H9 (cell line): ENCODE measurements around the gene DLG1. TPM values are rescaled to one million over a fixed set of nuclear protein-coding genes. Genes with fewer than 3 reads are reported as not detected.

Experiments
- DNase-seq: peaks from one replicate; pipeline ENCODE4 v3.0.0-alpha.2; 2017
- H2AFZ ChIP-seq: one replicate; pipeline ENCODE4 v1.6.1; 2013; ENCODE audit warnings: mild to moderate bottlenecking, low read length, control low read depth, moderate library complexity
- H2AK5ac ChIP-seq: 2 replicates; pipeline ENCODE4 v1.6.1; 2013; ENCODE audit warnings: low read length, control low read depth, mixed read lengths; ENCODE audit not compliant: insufficient read length
- H2BK120ac ChIP-seq: one replicate; pipeline ENCODE4 v1.6.1; 2013; ENCODE audit warnings: low read depth, mild to moderate bottlenecking, low read length, control low read depth, inconsistent platforms; ENCODE audit not compliant: poor library complexity, severe bottlenecking
- H2BK12ac ChIP-seq: 2 replicates; pipeline ENCODE4 v1.6.1; 2013; ENCODE audit warnings: low read length, control low read depth, mixed read lengths, low read depth; ENCODE audit not compliant: insufficient read length
- H2BK15ac ChIP-seq: 2 replicates; pipeline ENCODE4 v1.6.1; 2013; ENCODE audit warnings: low read depth, low read length, control low read depth
- H2BK20ac ChIP-seq: one replicate; pipeline ENCODE4 v1.6.1; 2013; ENCODE audit warnings: low read depth, mild to moderate bottlenecking, low read length, control low read depth, inconsistent platforms; ENCODE audit not compliant: poor library complexity, severe bottlenecking
- H2BK5ac ChIP-seq: 2 replicates; pipeline ENCODE4 v1.6.1; 2013; ENCODE audit warnings: low read length, control low read depth, mixed read lengths; ENCODE audit not compliant: insufficient read length
- H3K14ac ChIP-seq: 2 replicates; pipeline ENCODE4 v1.6.1; 2013; ENCODE audit warnings: low read length, control low read depth; ENCODE audit not compliant: insufficient read depth
- H3K18ac ChIP-seq: 2 replicates; pipeline ENCODE4 v1.6.1; 2013; ENCODE audit warnings: low read depth, mild to moderate bottlenecking, mixed read lengths, low read length, control low read depth; ENCODE audit not compliant: insufficient read length
- H3K23ac ChIP-seq: 2 replicates; pipeline ENCODE4 v1.6.1; 2013; ENCODE audit warnings: low read length, control low read depth, mixed read lengths, low read depth; ENCODE audit not compliant: insufficient read length
- H3K23me2 ChIP-seq: 2 replicates; pipeline ENCODE4 v1.6.1; 2013; ENCODE audit warnings: low read depth, mild to moderate bottlenecking, mixed read lengths, low read length, control low read depth; ENCODE audit not compliant: insufficient read length, poor library complexity, severe bottlenecking
- H3K27ac ChIP-seq: 2 replicates; pipeline ENCODE4 v1.5.1; 2013; ENCODE audit warnings: low read length, control low read depth, mixed read lengths, low read depth; ENCODE audit not compliant: insufficient read length
- H3K27me3 ChIP-seq: 2 replicates; pipeline ENCODE4 v1.6.1; 2013; ENCODE audit warnings: low read length, control low read depth, inconsistent platforms; ENCODE audit not compliant: insufficient read depth
- H3K4ac ChIP-seq: 2 replicates; pipeline ENCODE4 v1.6.1; 2013; ENCODE audit warnings: low read depth, mild to moderate bottlenecking, control low read depth, inconsistent platforms, low read length, moderate library complexity
- H3K4me1 ChIP-seq: 2 replicates; pipeline ENCODE4 v1.6.1; 2013; ENCODE audit warnings: low read length, control low read depth, inconsistent platforms; ENCODE audit not compliant: insufficient read depth
- H3K4me2 ChIP-seq: 2 replicates; pipeline ENCODE4 v1.6.1; 2013; ENCODE audit warnings: low read length, control low read depth, mixed read lengths; ENCODE audit not compliant: insufficient read length, insufficient read depth
- H3K56ac ChIP-seq: 2 replicates; pipeline ENCODE4 v1.6.1; 2013; ENCODE audit warnings: low read depth, mild to moderate bottlenecking, mixed read lengths, low read length, control low read depth; ENCODE audit not compliant: insufficient read length
- H3K79me1 ChIP-seq: 2 replicates; pipeline ENCODE4 v1.6.1; 2013; ENCODE audit warnings: low read depth, mild to moderate bottlenecking, moderate library complexity, low read length, control low read depth, inconsistent platforms; ENCODE audit not compliant: insufficient read depth, poor library complexity, severe bottlenecking
- H3K79me2 ChIP-seq: 2 replicates; pipeline ENCODE4 v1.6.1; 2013; ENCODE audit warnings: low read length, control low read depth, inconsistent platforms; ENCODE audit not compliant: insufficient read depth
- H3K9ac ChIP-seq: 2 replicates; pipeline ENCODE4 v1.6.1; 2013; ENCODE audit warnings: low read length, control low read depth, mixed read lengths; ENCODE audit not compliant: insufficient read length; ENCODE audit errors: extremely low read depth
- H3K9me3 ChIP-seq: one replicate; pipeline ENCODE4 v1.6.1; 2013; ENCODE audit warnings: low read depth, low read length, inconsistent platforms; ENCODE audit not compliant: control insufficient read depth
- H3T11ph ChIP-seq: one replicate; pipeline ENCODE4 v1.6.1; 2013; ENCODE audit warnings: mild to moderate bottlenecking, low read length, control low read depth, inconsistent platforms
- H4K20me1 ChIP-seq: one replicate; pipeline ENCODE4 v1.6.1; 2013; ENCODE audit not compliant: control insufficient read depth, insufficient read length, insufficient read depth
- H4K5ac ChIP-seq: 2 replicates; pipeline ENCODE4 v1.6.1; 2013; ENCODE audit warnings: low read depth, mild to moderate bottlenecking, mixed read lengths, low read length, control low read depth; ENCODE audit not compliant: insufficient read length
- H4K8ac ChIP-seq: replicated peaks from 2 replicates; pipeline ENCODE4 v1.6.1; 2013; ENCODE audit warnings: low read length, control low read depth, mixed read lengths, low read depth; ENCODE audit not compliant: insufficient read length
- H4K91ac ChIP-seq: 2 replicates; pipeline ENCODE4 v1.6.1; 2013; ENCODE audit warnings: low read depth, mild to moderate bottlenecking, moderate library complexity, mixed read lengths, low read length, control low read depth; ENCODE audit not compliant: insufficient read length
- H3K27ac Mint-ChIP-seq, 3 experiments: 2 replicates in 2 of 3; 3 replicates in 1 of 3; pipeline ENCODE4 v1.8.0; 2020 to 2021; ENCODE audit warnings: mixed read lengths in 3 of 3, mild to moderate bottlenecking in 1 of 3, moderate library complexity in 1 of 3
- H3K27me3 Mint-ChIP-seq: 2 replicates; pipeline ENCODE4 v1.8.0; 2021; ENCODE audit warnings: low read depth, mild to moderate bottlenecking, moderate library complexity, mixed read lengths
- H3K36me3 Mint-ChIP-seq, 3 experiments: 2 replicates in 2 of 3; 3 replicates in 1 of 3; pipeline ENCODE4 v1.8.0; 2020 to 2021; ENCODE audit warnings: low read depth in 3 of 3, mixed read lengths in 3 of 3; ENCODE audit not compliant: insufficient read depth in 1 of 3
- H3K4me1 Mint-ChIP-seq, 2 experiments: 2 replicates each; pipeline ENCODE4 v1.8.0; 2020; ENCODE audit warnings: mixed read lengths in 2 of 2
- H3K4me3 Mint-ChIP-seq, 2 experiments: 2 replicates in 1 of 2; 3 replicates in 1 of 2; pipeline ENCODE4 v1.8.0; 2020 to 2021; ENCODE audit warnings: mild to moderate bottlenecking in 2 of 2, mixed read lengths in 2 of 2, moderate library complexity in 1 of 2
- H3K9me3 Mint-ChIP-seq, 2 experiments: 2 replicates in 1 of 2; 3 replicates in 1 of 2; pipeline ENCODE4 v1.8.0; 2020; ENCODE audit warnings: mild to moderate bottlenecking in 2 of 2, mixed read lengths in 2 of 2, moderate library complexity in 1 of 2
- CTCF ChIP-seq: fragments of 200-600 bp; sonication (generic); conservative IDR thresholded peaks from 3 replicates; pipeline ENCODE4 v1.8.0; 2021; ENCODE audit warnings: antibody characterized with exemption, mild to moderate bottlenecking
- WGBS: extraction: QIAGEN DNeasy Blood & Tissue Kit; methylation state at CpG from one replicate; pipeline ENCODE4 v1.1.7; 2013; ENCODE audit warnings: missing lambda C conversion rate, low lambda C conversion rate, mixed read lengths; ENCODE audit not compliant: insufficient read length; ENCODE audit errors: extremely low coverage; 5-methylcytosine and 5-hydroxymethylcytosine counted together
- total RNA-seq: library from RNA; stranded (reverse); gene quantifications from 2 replicates; pipeline ENCODE4 v1.2.1, GENCODE V29; 2021

The DLG1 gene
- total RNA-seq, 1 experiment from 2014 or later, result 84.1 TPM

- Histone ChIP-seq H3K18ac (no peak overlapping the region), H3K9ac (no peak overlapping the region), H3K14ac (no peak overlapping the region), H2BK120ac (no peak overlapping the region), H3K27me3 (no peaks in the 10 kb centered on the region), H3K79me2 (no peaks in the 10 kb centered on the region), H3K27ac (no peak overlapping the region), H4K5ac (no peak overlapping the region), H3T11ph (no peak overlapping the region), H4K8ac (no peak overlapping the region), H3K4ac (no peak overlapping the region), H2BK5ac (no peak overlapping the region), H3K23ac (no peak overlapping the region), H2AFZ (no peak overlapping the region), H3K23me2 (no peaks in the 10 kb centered on the region), H3K79me1 (no peaks in the 10 kb centered on the region), H3K56ac (no peak overlapping the region), H3K4me1 (peaks cover 6% of the 10 kb centered on the region; the same call in 1 of the 2 replicates), H3K4me2 (no peak overlapping the region), H3K9me3 (no peaks in the 10 kb centered on the region), H2BK12ac (no peak overlapping the region), H2BK20ac (no peak overlapping the region), H2BK15ac (no peak overlapping the region), H4K91ac (no peak overlapping the region), H4K20me1 (no peaks in the 10 kb centered on the region), H2AK5ac (no peak overlapping the region)
- Mint-ChIP-seq H3K9me3 (no peaks in the 10 kb centered on the region), H3K36me3 (no peaks in the 10 kb centered on the region), H3K27me3 (peaks cover 7% of the 10 kb centered on the region; the same call in 1 of the 2 replicates), H3K4me3 (no peak overlapping the region), H3K4me1 (peaks cover 37 to 41% of the 10 kb centered on the region in 2 experiments), H3K27ac (no peak overlapping the region)
- no peak for DNase-seq
- no peak for TF ChIP-seq CTCF
- WGBS, result no CpG with 5 or more reads among the region's 1 CpG
These were observed 7.4 kb upstream of the DLG1 start for GRCh38 chr3:197305854-197306253.
